BE2C (cell line): ENCODE data around the gene TBC1D4.

Experiments
- DNase-seq: peaks from one replicate; pipeline ENCODE4 v3.0.0-alpha.2; 2020
- H3K27me3 ChIP-seq: fragments of 250-450 bp; sonication (Bioruptor Pico); 2 replicates; pipeline ENCODE4 v1.5.1; 2020; ENCODE audit warnings: mild to moderate bottlenecking
- H3K36me3 ChIP-seq: fragments of 250-450 bp; sonication (Bioruptor Pico); 2 replicates; pipeline ENCODE4 v1.5.1; 2020; ENCODE audit warnings: mild to moderate bottlenecking
- H3K4me1 ChIP-seq: fragments of 250-450 bp; sonication (Bioruptor Pico); 2 replicates; pipeline ENCODE4 v1.5.1; 2020
- H3K4me3 ChIP-seq: 2 replicates; pipeline ENCODE4 v1.5.1; 2011; ENCODE audit warnings: low read depth, low read length
- H3K9me3 ChIP-seq: fragments of 250-450 bp; sonication (Bioruptor Pico); 2 replicates; pipeline ENCODE4 v1.5.1; 2020
- CTCF ChIP-seq: IDR thresholded peaks from 2 replicates; pipeline ENCODE4 v1.5.1; 2012; ENCODE audit warnings: mild to moderate bottlenecking, low read depth, low read length

The TBC1D4 gene

DNA sequence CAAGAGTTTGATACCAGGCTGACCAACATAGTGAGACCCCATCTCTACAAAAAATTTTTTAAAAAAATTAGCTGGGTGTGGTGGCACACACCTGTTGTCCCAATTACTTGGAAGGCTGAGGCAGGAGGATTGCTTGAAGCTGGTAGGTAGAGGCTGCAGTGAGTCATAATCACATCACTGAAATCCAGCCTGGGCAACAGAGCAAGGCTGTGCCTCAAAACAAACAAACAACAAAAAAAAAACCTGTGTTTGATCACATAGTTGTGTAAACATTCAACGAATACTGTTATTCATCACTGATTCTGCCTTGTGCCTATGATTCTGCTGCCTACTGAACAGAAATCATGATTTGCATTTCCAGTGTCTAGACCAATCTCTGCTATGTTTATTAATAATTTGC, 134.0 kb downstream of the TBC1D4 start:
- TF ChIP-seq CTCF: no peak
- H3K4me1 ChIP-seq: no peaks in the 10 kb centered on the region
- H3K4me3 ChIP-seq: no peak overlapping the region
- H3K27me3 ChIP-seq: no peaks in the 10 kb centered on the region
- DNase-seq: no peak
- peaks cover 42% of the 10 kb centered on the region for H3K36me3 ChIP-seq
- H3K9me3 ChIP-seq: no peaks in the 10 kb centered on the region

- no peak for TF ChIP-seq CTCF
- H3K36me3 ChIP-seq: peaks cover 38% of the 10 kb centered on the region
- H3K4me3 ChIP-seq: no peak overlapping the region
- DNase-seq: no peak
- H3K27me3 ChIP-seq: no peaks in the 10 kb centered on the region
- H3K9me3 ChIP-seq: no peaks in the 10 kb centered on the region
- H3K4me1 ChIP-seq: no peaks in the 10 kb centered on the region
Observed at GRCh38 chr13:75347457-75347856, 134.5 kb downstream of the TBC1D4 start.

DNA sequence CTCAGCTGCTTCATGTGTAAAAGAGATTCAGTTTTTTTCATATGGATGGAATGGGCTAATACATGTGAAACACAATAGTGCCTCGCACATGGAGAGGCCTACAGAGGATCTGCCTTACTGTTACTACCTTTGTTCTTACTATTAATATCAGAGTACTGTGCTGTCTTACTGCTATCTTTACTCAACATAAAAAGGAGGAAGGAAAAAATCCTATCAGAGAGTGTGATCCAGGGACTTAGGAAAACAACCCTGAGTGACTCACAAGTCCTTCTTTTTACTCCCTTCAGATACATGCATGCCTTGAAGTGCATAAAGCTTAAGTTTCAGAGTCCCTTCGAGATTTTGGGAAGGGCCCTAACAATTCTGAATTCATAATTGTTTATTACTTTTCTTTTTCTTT, 136.8 kb downstream of the TBC1D4 start:
- H3K4me3 ChIP-seq: no peak overlapping the region
- H3K4me1 ChIP-seq: no peaks in the 10 kb centered on the region
- no peak for DNase-seq
- peaks cover 47% of the 10 kb centered on the region for H3K36me3 ChIP-seq
- no peaks in the 10 kb centered on the region for H3K9me3 ChIP-seq
- H3K27me3 ChIP-seq: no peaks in the 10 kb centered on the region
- no peak for TF ChIP-seq CTCF

DNA sequence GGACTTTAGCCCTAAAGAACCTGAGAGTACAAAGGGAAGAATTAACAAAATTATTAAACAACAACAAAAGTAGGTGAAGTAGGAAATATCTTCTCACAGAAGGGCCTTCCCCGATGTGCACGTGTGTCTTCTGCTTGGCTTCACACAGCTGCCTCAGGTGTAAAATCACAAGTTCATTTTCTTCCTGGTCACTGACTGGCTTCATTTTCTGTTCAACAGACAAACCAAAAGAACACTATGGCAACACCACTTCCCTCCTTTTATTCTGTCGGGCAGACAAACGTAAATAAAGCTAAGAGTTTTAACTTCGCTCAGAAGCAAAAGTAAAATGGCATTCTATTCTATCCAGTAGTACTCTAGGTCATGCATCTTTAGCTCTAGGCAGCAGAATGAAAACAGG, 140.9 kb downstream of the TBC1D4 start:
- H3K36me3 ChIP-seq: peaks cover 53% of the 10 kb centered on the region
- TF ChIP-seq CTCF: no peak

GRCh38 chr13:75339635-75340374, 142.2 kb downstream of the TBC1D4 start:
- H3K36me3 ChIP-seq: peaks cover 63% of the 10 kb centered on the region
- no peaks in the 10 kb centered on the region for H3K9me3 ChIP-seq
- no peak overlapping the region for H3K4me3 ChIP-seq
- no peak for TF ChIP-seq CTCF
- no peaks in the 10 kb centered on the region for H3K4me1 ChIP-seq
- no peak for DNase-seq
- no peaks in the 10 kb centered on the region for H3K27me3 ChIP-seq

More for the DNA sequence above, 140.9 kb downstream of the TBC1D4 start:
- DNase-seq: no peak
- Histone ChIP-seq H3K27me3 (no peaks in the 10 kb centered on the region), H3K4me1 (no peaks in the 10 kb centered on the region), H3K4me3 (no peak overlapping the region), H3K9me3 (no peaks in the 10 kb centered on the region)

DNA sequence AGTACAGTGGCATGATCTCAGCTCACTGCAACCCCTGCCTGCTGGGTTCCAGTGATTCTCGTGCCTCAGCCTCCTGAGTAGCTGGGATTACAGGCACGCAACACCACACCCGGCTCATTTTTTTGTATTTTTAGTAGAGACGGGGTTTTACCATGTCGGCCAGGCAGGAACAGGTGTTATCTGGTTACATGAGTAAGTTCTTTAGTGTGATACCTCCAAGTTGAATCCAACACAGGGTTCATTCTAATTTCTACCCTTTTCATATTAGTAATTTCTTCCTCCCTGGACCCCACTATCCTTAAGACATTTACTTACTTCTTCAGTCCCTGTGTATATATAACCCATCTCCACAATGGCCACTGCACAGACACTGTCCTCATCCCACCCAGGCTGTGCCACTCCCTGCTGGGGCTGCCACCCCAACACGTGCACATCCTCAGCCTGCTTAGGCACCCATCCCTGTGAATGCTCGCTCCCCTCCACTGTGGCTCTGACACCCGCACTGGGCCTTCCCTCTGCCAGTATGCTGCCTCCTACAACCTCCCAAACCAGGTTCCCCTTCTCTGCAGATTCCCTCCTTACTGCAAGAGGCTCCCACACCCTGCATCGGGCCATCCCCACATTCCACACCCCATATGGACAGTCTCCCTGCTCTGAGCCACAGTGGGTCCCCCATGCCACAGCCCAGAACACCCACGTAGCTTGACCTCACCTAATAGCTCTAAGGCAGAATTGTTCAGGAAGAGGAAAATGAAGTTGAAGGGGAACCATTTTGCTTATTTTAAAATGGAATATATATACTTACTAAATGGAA, 147.1 kb downstream of the TBC1D4 start:
- H3K27me3 ChIP-seq: no peaks in the 10 kb centered on the region
- H3K9me3 ChIP-seq: no peaks in the 10 kb centered on the region
- no peak overlapping the region for H3K4me3 ChIP-seq
- peaks cover 38% of the 10 kb centered on the region for H3K36me3 ChIP-seq
- TF ChIP-seq CTCF: no peak
- no peak for DNase-seq
- no peaks in the 10 kb centered on the region for H3K4me1 ChIP-seq
